GOT3 (cell line): Measurements from ENCODE around the gene IMP3.
"Not testable (repeated sequence)": the region's sequence is repeated elsewhere in the genome, so short reads cannot be mapped to it uniquely, and the experiment has no call there.

Experiments
- DNase-seq: peaks from one replicate; lab custom pipeline; 2025; ENCODE audit warnings: mixed read lengths; lab: John Stamatoyannopoulos, UW

IMP3 gene

GRCh38 chr15:75639709-75640482 lies at the start of gene IMP3:
TSS of gene IMP3 (minus strand) at chr15:75640224. CDS start at chr15:75640168, 56 bp downstream.
- DNase-seq, result peak; percentile 86

- DNase-seq, result not testable (repeated sequence)
Measured at GRCh38 chr15:75689429-75689828, 49.4 kb upstream of the IMP3 start.

GRCh38 chr15:75688831-75689230 lies 48.8 kb upstream of the IMP3 start:
- DNase-seq, result no peak

GRCh38 chr15:75688278-75688557 lies 48.2 kb upstream of the IMP3 start:
- DNase-seq, result no peak

- no peak for DNase-seq
Measured at GRCh38 chr15:75687486-75688277, 47.7 kb upstream of the IMP3 start.

- peak; percentile 18 for DNase-seq
Measured at GRCh38 chr15:75686212-75686642, 46.2 kb upstream of the IMP3 start.

- no peak for DNase-seq
Measured at GRCh38 chr15:75685195-75685594, 45.2 kb upstream of the IMP3 start.

GRCh38 chr15:75684648-75685047 lies 44.6 kb upstream of the IMP3 start:
- no peak for DNase-seq

- peak; percentile 14 for DNase-seq
Measured at GRCh38 chr15:75683646-75684312, 43.8 kb upstream of the IMP3 start.

- DNase-seq, result no peak
Measured at GRCh38 chr15:75682181-75683135, 42.4 kb upstream of the IMP3 start.

GRCh38 chr15:75680007-75680789 lies 40.2 kb upstream of the IMP3 start:
- DNase-seq, result no peak

- DNase-seq, result not testable (repeated sequence)
Measured at GRCh38 chr15:75678324-75678690, 38.3 kb upstream of the IMP3 start.

- no peak for DNase-seq
Measured at GRCh38 chr15:75677465-75678323, 37.7 kb upstream of the IMP3 start.

- no peak for DNase-seq
Measured at GRCh38 chr15:75676688-75677464, 36.9 kb upstream of the IMP3 start.

GRCh38 chr15:75675579-75676404 lies 35.8 kb upstream of the IMP3 start:
- no peak for DNase-seq

GRCh38 chr15:75674366-75674765 lies 34.3 kb upstream of the IMP3 start:
- DNase-seq, result no peak

GRCh38 chr15:75673426-75674235 lies 33.6 kb upstream of the IMP3 start:
- no peak for DNase-seq
